ENCODE results near the gene C2CD2.

GRCh38 chr21:41964171-41964570 lies 10.4 kb upstream of the C2CD2 start:
- TF ChIP-seq CTCF (IDR thresholded peaks at IDR 0.05): no peak
- no peak for TF ChIP-seq POLR2A (IDR thresholded peaks at IDR 0.05)

Measured in tibial nerve (tissue), 3 donors.